ENCODE data around the gene C10orf143. TPM values are rescaled to one million over a fixed set of nuclear protein-coding genes. Genes with fewer than 3 reads are reported as not detected.
"Not testable (repeated sequence)": the region's sequence is repeated elsewhere in the genome, so short reads cannot be mapped to it uniquely, and the experiment has no call there.

The C10orf143 gene
- total RNA-seq, 4 donors from 2014 or later = 5.0 to 8.5 (median 6.2) TPM

DNA sequence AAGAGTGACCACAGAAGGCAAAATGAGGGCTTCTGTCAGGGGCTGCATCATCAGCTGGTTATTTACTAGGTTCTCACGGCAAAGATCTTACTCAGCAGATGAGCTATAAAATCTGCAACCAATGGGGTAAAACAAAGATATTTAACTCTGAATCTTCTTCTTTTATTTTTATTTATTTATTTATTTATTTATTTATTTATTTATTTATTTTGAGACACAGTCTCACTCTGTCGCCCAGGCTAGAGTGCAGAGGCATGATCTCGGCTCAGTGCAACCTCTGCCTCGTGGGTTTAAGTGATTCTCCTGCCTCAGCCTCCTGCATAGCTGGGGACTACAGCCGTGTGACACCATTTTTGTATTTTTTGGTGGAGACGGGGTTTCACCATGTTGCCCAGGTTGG is 11.3 kb downstream of the C10orf143 start:
- TF ChIP-seq POLR2A (IDR thresholded peaks at IDR 0.05) = no peak
- TF ChIP-seq, protein P1, sequence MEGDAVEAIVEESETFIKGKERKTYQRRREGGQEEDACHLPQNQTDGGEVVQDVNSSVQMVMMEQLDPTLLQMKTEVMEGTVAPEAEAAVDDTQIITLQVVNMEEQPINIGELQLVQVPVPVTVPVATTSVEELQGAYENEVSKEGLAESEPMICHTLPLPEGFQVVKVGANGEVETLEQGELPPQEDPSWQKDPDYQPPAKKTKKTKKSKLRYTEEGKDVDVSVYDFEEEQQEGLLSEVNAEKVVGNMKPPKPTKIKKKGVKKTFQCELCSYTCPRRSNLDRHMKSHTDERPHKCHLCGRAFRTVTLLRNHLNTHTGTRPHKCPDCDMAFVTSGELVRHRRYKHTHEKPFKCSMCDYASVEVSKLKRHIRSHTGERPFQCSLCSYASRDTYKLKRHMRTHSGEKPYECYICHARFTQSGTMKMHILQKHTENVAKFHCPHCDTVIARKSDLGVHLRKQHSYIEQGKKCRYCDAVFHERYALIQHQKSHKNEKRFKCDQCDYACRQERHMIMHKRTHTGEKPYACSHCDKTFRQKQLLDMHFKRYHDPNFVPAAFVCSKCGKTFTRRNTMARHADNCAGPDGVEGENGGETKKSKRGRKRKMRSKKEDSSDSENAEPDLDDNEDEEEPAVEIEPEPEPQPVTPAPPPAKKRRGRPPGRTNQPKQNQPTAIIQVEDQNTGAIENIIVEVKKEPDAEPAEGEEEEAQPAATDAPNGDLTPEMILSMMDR (IDR thresholded peaks at IDR 0.05) = no peak
- H3K36me3 ChIP-seq = no peaks in the 10 kb centered on the region
- H3K4me1 ChIP-seq = no peaks in the 10 kb centered on the region
- no peak overlapping the region for H3K4me3 ChIP-seq (replicated peaks in 1 of 3)
- WGBS, 2 donors = 96% methylated on average over 6 of the region's 6 CpGs
- no peaks in the 10 kb centered on the region for H3K27me3 ChIP-seq
- DNase-seq = no peak
- intact Hi-C loops (cut with DNase I) = no loop called here
- no peak overlapping the region for H3K27ac ChIP-seq
- no peaks in the 10 kb centered on the region for H3K9me3 ChIP-seq

DNA sequence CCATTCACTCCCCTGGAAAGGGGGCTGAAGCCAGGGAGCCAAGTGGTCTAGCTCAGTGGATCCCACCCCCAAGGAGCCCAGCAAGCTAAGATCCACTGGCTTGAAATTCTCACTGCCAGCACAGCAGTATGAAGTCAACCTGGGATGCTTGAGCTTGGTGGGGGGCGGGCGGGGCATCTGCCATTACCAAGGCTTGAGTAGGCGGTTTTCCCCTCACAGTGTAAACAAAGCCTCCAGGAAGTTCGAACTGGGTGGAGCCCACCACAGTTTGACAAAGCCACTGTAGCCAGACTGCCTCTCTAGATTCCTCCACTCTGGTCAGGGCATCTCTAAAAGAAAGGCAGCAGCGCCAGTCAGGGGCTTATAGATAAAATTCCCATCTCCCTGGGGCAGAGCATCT is 20.1 kb downstream of the C10orf143 start:
- WGBS, 2 donors = 88 to 98% methylated on average over 3 to 4 of the region's 5 CpGs
- not testable (repeated sequence) for H3K4me3 ChIP-seq (replicated peaks in 1 of 3)

DNA sequence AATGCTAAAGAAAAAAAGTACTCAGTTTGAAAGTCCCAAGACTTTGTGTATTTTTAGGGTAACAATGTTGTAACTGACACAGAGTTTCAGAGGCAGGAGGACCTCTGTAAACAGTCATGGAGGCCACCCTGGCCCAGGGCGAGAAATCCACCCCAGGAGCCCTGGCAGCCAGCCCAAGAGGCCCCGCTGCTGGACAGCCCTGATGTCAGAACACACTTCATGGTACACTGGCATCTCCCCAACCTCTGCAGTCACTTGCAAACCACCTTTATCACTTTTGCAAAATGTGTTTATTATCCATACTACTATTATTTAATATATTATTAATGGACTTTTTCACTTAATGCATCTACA is 30.2 kb downstream of the C10orf143 start:
- no peaks in the 10 kb centered on the region for H3K36me3 ChIP-seq
- no peak overlapping the region for H3K27ac ChIP-seq
- WGBS, 2 donors = 87 to 88% methylated on average over 2 of the region's 2 CpGs
- no peaks in the 10 kb centered on the region for H3K9me3 ChIP-seq
- DNase-seq = no peak
- H3K27me3 ChIP-seq = no peaks in the 10 kb centered on the region
- no peak overlapping the region for H3K4me3 ChIP-seq (replicated peaks in 1 of 3)
- H3K4me1 ChIP-seq = no peaks in the 10 kb centered on the region
- TF ChIP-seq, protein P1 (IDR thresholded peaks at IDR 0.05) = no peak
- no peak for TF ChIP-seq POLR2A (IDR thresholded peaks at IDR 0.05)
- intact Hi-C loops (cut with DNase I) = no loop called here

More for the DNA sequence above, 20.1 kb downstream of the C10orf143 start:
- DNase-seq; H3K27me3 ChIP-seq; intact Hi-C loops (cut with DNase I); H3K4me1 ChIP-seq; H3K9me3 ChIP-seq; H3K27ac ChIP-seq; H3K36me3 ChIP-seq: not testable (repeated sequence)

DNA sequence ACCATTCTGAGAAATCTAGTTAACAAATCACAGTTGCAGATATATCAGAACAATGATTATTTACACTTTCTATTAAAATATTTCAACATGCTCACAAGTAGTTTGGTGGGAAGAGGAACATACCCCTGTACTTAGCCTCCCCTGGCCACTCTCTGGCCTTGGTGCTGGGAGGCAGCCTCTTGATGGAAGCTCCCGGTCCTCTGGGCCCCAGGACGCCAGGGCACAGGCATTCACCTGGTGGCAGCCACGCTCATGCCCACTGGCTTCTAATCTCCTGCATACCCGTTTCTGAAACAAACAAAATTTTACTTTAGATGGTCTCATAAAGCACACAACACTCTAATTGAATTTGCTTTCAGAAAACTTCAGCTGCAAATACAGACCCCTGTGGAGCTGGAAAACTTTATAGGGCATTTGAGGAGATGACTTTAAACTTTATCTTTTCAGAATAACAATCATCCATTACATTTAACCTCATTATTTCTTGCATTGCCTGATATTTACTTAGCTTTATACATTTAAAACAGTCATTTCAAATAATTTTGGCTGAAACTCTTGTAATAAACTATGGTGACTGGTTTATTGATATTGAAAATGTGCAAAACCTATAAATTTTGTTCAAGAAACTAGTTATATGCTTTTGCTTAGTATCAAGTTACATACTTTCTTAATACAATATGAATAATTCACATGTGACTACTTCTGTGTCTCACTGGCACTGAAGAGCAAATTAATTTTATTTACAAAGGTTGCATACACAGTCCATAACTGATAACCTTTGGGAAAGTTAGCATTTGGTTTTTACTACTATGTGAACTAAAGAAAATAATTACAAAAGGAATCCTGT is 30.8 kb downstream of the C10orf143 start:
- H3K27me3 ChIP-seq = no peaks in the 10 kb centered on the region
- intact Hi-C loops (cut with DNase I) = no loop called here
- no peaks in the 10 kb centered on the region for H3K4me1 ChIP-seq
- no peaks in the 10 kb centered on the region for H3K9me3 ChIP-seq
- 72 to 84% methylated on average over 4 of the region's 4 CpGs for WGBS, 2 donors
- TF ChIP-seq, protein P1 (IDR thresholded peaks at IDR 0.05) = no peak
- no peak overlapping the region for H3K4me3 ChIP-seq (replicated peaks in 1 of 3)
- no peak overlapping the region for H3K27ac ChIP-seq
- H3K36me3 ChIP-seq = no peaks in the 10 kb centered on the region
- no peak for DNase-seq

DNA sequence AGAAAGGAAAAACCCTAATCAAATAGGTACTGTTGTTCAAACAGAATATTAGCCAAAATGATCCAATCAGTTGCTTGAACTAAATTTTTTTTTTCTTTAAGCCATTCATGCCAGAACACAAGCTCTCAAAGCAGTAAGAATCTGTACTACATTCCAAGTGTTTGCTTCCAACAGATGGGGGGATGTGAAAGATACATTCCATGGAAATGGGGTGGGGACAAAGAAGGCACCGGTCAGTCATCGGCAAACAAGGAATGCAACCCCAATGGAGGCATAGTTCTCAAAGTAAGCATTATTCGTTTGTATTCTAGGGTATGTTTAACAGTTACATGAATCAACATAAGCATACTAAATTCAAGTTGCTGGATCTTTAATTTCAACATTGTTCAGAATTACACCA is 32.5 kb downstream of the C10orf143 start:
- H3K36me3 ChIP-seq = no peaks in the 10 kb centered on the region
- intact Hi-C loops (cut with DNase I) = no loop called here
- DNase-seq = no peak
- H3K27me3 ChIP-seq = no peaks in the 10 kb centered on the region
- H3K9me3 ChIP-seq = no peaks in the 10 kb centered on the region
- no peak overlapping the region for H3K27ac ChIP-seq
- no peak overlapping the region for H3K4me3 ChIP-seq (replicated peaks in 1 of 3)
- WGBS, 2 donors = 72 to 80% methylated on average over 3 of the region's 3 CpGs
- TF ChIP-seq, protein P1 (IDR thresholded peaks at IDR 0.05) = no peak
- TF ChIP-seq POLR2A (IDR thresholded peaks at IDR 0.05) = no peak
- H3K4me1 ChIP-seq = no peaks in the 10 kb centered on the region
